ENCODE data around the gene KISS1R.

KISS1R gene

DNA sequence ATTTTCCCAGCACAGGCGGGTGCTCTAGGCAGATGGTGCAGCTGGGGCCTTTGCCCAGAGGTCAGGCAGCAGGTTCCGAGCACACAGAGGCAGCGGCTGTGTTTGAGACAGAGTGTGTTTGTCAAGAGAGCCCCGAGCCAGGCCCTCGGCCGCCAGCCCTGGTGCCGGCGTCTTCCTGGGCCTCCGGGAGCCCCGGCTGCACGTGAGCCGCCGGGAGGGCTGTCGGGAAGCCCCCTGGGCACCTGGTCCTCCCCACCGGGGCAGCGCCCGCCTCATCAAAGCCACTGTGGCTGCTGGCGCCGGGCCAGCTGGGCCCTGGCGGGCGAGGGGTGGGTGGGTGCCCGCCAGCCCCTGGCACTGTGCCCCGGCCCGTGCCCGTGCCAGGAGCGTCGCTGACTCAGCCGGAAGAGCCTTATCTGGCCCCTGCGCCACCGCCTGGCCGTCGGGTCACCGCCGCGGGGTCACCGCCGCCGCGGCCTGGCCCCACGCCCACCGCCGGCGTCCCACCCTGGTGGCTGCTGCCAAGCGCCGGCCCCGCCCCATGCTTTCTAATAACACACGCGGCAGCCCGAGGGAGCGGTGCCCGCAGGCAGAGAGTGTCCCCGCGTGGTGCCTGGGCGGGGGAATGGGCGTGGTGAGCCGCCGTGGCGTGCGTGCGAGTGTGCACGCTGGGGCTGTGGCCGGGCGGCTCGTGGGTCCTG lies 23.6 kb downstream of the KISS1R start:
- Histone ChIP-seq H3K4me3 (peak overlapping the region; percentile 74), H3K27ac (peak overlapping the region; percentile 70), H3K36me3 (ENCODE audit: insufficient read depth, low read length) (no peaks in the 10 kb centered on the region; the same call in 1 of the 2 replicates), H3K9ac (ENCODE audit: insufficient read length) (peak overlapping the region; percentile 51), H3K9me3 (ENCODE audit: low read depth, low read length) (no peaks in the 10 kb centered on the region)
- no peak for DNase-seq (ENCODE audit: low read depth, low spot score)
- no peak for TF ChIP-seq EZH2 (IDR thresholded peaks at IDR 0.05)
- peak; percentile 28 for TF ChIP-seq FOXP2 (optimal IDR thresholded peaks at IDR 0.05; ENCODE audit: control extremely low read depth, extremely low read length, insufficient read depth)

DNA sequence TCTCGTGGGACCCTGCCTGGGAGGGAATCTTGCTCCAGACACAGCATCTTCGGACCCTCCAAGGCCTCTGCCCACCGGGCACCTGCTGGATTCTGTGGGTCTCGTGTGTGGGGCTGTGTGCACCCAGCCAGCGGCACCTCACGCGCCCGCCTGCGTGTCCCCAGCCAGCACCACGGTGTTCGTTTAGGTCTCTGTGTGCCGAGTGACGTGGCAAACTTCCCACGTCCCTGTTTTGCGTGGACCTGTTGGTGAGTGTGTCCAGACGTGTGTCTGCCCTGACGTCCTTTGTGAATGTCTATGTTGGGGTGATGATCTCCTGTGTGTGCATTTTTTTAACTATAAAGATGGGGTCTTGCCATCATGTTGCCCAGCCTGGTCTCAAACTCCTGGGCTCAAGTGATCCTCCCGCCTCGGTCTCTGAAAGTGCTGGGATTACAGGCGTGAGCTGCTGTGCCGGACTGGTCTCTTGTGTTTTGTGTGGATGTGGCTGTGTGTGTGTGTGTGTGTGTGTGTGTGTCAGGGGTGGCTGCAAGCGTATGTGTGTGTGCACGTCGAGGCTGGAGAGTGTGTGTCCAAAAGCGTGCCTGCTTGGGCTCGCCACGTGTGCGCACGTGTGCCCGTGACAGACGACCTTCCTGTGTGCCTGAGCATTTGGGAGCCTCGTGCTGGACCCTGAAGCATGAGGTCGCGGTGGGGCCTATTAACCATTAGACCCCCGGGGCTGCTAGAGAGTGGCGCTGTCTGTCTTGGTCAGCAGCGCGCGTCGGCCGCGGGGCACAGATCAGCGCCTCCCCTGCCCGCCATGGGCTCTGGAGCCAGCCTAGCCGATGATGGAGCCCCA lies 24.4 kb downstream of the KISS1R start:
- TF ChIP-seq POLR2AphosphoS5 (IDR thresholded peaks at IDR 0.05; ENCODE audit: borderline replicate concordance, low read depth, low read length), result no peak
- no peak for TF ChIP-seq FOXP2 (optimal IDR thresholded peaks at IDR 0.05; ENCODE audit: control extremely low read depth, extremely low read length, insufficient read depth)
- no peak for TF ChIP-seq EZH2 (IDR thresholded peaks at IDR 0.05)
- H3K27ac ChIP-seq, result no peak overlapping the region
- H3K9ac ChIP-seq (ENCODE audit: insufficient read length), result peak overlapping the region; percentile 51
- no peaks in the 10 kb centered on the region for H3K9me3 ChIP-seq (ENCODE audit: low read depth, low read length)
- no peaks in the 10 kb centered on the region; the same call in 1 of the 2 replicates for H3K36me3 ChIP-seq (ENCODE audit: insufficient read depth, low read length)
- DNase-seq (ENCODE audit: low read depth, low spot score), result no peak
- H3K4me3 ChIP-seq, result peak overlapping the region; percentile 74

DNA sequence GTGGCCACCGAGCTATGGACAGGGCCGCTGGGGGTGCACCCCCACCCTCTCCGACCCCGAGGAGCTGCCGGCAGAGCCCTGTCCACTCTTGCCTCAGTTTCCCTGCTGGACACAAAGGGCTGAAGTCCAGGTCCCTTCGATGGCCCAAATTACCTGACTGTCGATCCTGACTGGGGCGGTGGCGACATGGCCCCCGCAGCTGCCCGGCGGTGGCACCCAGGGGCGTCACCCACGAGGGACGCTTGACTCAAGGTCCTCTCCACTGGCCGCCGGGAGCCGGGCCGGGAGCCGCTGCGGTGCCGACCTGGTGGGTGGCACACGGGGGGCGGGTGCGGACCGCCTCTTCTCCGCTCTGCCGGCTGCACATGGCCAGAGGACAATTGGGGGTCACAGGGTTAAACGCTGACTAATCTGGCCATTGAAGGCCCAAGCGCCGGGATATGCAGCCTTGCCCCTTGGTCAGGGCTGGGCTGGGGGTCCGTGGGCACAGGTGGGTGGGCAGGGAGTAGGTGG lies 25.1 kb downstream of the KISS1R start:
- DNase-seq (ENCODE audit: low read depth, low spot score), result no peak
- H3K27ac ChIP-seq, result no peak overlapping the region
- no peaks in the 10 kb centered on the region; the same call in 1 of the 2 replicates for H3K36me3 ChIP-seq (ENCODE audit: insufficient read depth, low read length)
- H3K4me3 ChIP-seq, result no peak overlapping the region
- TF ChIP-seq FOXP2 (optimal IDR thresholded peaks at IDR 0.05; ENCODE audit: control extremely low read depth, extremely low read length, insufficient read depth) (no peak), EZH2 (IDR thresholded peaks at IDR 0.05) (no peak), POLR2AphosphoS5 (IDR thresholded peaks at IDR 0.05; ENCODE audit: borderline replicate concordance, low read depth, low read length) (no peak)
- no peak overlapping the region for H3K9ac ChIP-seq (ENCODE audit: insufficient read length)
- no peaks in the 10 kb centered on the region for H3K9me3 ChIP-seq (ENCODE audit: low read depth, low read length)

DNA sequence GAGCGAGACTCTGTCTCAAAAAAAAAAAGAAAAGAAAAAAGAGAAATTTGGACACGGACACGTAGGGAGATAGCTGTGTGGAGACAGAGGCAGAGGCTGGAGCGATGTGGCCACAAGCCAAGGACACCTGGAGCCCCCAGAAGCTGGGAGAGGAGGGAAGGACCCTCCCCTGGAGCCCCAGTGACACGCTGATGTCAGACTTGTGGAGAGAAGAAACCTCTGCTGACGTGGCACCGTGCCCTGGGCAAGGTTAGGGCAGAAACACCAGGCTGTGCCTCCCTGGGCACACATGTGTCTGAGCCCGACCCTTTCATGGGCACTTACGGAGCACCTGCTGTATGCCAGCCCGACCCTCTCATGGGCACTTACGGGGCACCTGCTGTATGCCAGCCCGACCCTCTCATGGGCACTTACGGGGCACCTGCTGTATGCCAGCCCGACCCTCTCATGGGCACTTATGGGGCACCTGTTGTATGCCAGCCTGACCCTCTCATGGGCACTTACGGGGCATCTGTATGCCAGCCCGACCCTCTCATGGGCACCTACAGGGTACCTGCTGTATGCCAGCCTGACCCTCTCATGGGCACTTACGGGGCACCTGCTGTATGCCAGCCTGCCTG lies 26.5 kb downstream of the KISS1R start:
- no peak for DNase-seq (ENCODE audit: low read depth, low spot score)
- Histone ChIP-seq H3K9me3 (ENCODE audit: low read depth, low read length) (no peaks in the 10 kb centered on the region), H3K27ac (no peak overlapping the region), H3K36me3 (ENCODE audit: insufficient read depth, low read length) (no peaks in the 10 kb centered on the region; the same call in 1 of the 2 replicates), H3K9ac (ENCODE audit: insufficient read length) (no peak overlapping the region), H3K4me3 (no peak overlapping the region)
- TF ChIP-seq POLR2AphosphoS5 (IDR thresholded peaks at IDR 0.05; ENCODE audit: borderline replicate concordance, low read depth, low read length) (no peak), EZH2 (IDR thresholded peaks at IDR 0.05) (no peak), FOXP2 (optimal IDR thresholded peaks at IDR 0.05; ENCODE audit: control extremely low read depth, extremely low read length, insufficient read depth) (no peak)

- Histone ChIP-seq H3K9ac (ENCODE audit: insufficient read length) (no peak overlapping the region), H3K9me3 (ENCODE audit: low read depth, low read length) (no peaks in the 10 kb centered on the region), H3K27ac (no peak overlapping the region), H3K36me3 (ENCODE audit: insufficient read depth, low read length) (no peaks in the 10 kb centered on the region; the same call in 1 of the 2 replicates), H3K4me3 (no peak overlapping the region)
- no peak for DNase-seq (ENCODE audit: low read depth, low spot score)
- TF ChIP-seq POLR2AphosphoS5 (IDR thresholded peaks at IDR 0.05; ENCODE audit: borderline replicate concordance, low read depth, low read length) (no peak), EZH2 (IDR thresholded peaks at IDR 0.05) (no peak), FOXP2 (optimal IDR thresholded peaks at IDR 0.05; ENCODE audit: control extremely low read depth, extremely low read length, insufficient read depth) (no peak)
Measured at GRCh38 chr19:944171-944567, 27.0 kb downstream of the KISS1R start.

- Histone ChIP-seq H3K9ac (ENCODE audit: insufficient read length) (no peak overlapping the region), H3K4me3 (no peak overlapping the region), H3K27ac (no peak overlapping the region), H3K36me3 (ENCODE audit: insufficient read depth, low read length) (no peaks in the 10 kb centered on the region; the same call in 1 of the 2 replicates), H3K9me3 (ENCODE audit: low read depth, low read length) (no peaks in the 10 kb centered on the region)
- TF ChIP-seq EZH2 (IDR thresholded peaks at IDR 0.05), result no peak
- no peak for TF ChIP-seq FOXP2 (optimal IDR thresholded peaks at IDR 0.05; ENCODE audit: control extremely low read depth, extremely low read length, insufficient read depth)
- no peak for TF ChIP-seq POLR2AphosphoS5 (IDR thresholded peaks at IDR 0.05; ENCODE audit: borderline replicate concordance, low read depth, low read length)
- no peak for DNase-seq (ENCODE audit: low read depth, low spot score)
Measured at GRCh38 chr19:944663-945241, 27.6 kb downstream of the KISS1R start.

GRCh38 chr19:945401-946252 lies 28.5 kb downstream of the KISS1R start:
- no peaks in the 10 kb centered on the region for H3K9me3 ChIP-seq (ENCODE audit: low read depth, low read length)
- no peak for TF ChIP-seq FOXP2 (optimal IDR thresholded peaks at IDR 0.05; ENCODE audit: control extremely low read depth, extremely low read length, insufficient read depth)
- no peak overlapping the region for H3K27ac ChIP-seq
- no peak overlapping the region for H3K4me3 ChIP-seq
- H3K36me3 ChIP-seq (ENCODE audit: insufficient read depth, low read length), result no peaks in the 10 kb centered on the region; the same call in 1 of the 2 replicates
- no peak for DNase-seq (ENCODE audit: low read depth, low spot score)
- no peak overlapping the region for H3K9ac ChIP-seq (ENCODE audit: insufficient read length)

Data from SK-N-MC (cell line).